ENCODE measurements around the gene TTC28. TPM values are rescaled to one million over a fixed set of nuclear protein-coding genes. Genes with fewer than 3 reads are reported as not detected.

Gene TTC28
- total and polyA plus RNA-seq, 10 of the 15 experiments (the other 5 are each of a cell fraction or from before 2014, with no cell fraction given) = 0.15 to 8.4 (median 1.4) TPM

GRCh38 chr22:28024422-28024888, 655.2 kb downstream of the TTC28 start (continued):
- TF ChIP-seq REST (IDR thresholded peaks at IDR 0.05; ENCODE audit: low read depth, low read length) = no peak
- TF ChIP-seq CBFB (IDR thresholded peaks at IDR 0.05; ENCODE audit: low read depth) = no peak
- no peak for TF ChIP-seq RB1 (IDR thresholded peaks at IDR 0.05; ENCODE audit: borderline replicate concordance)
- TF ChIP-seq TARDBP (IDR thresholded peaks at IDR 0.05; ENCODE audit: borderline replicate concordance) = no peak

- intact Hi-C loops (cut with micrococcal nuclease; ENCODE audit: unreplicated experiment) (loop anchor here (5.0 kb wide), 1 partner anchor 419 kb away; no protein-coding TSS in a partner anchor), in situ Hi-C loops (cut with MboI) (loop anchor here (5.0 to 25.0 kb wide), 3 partner anchors 569 to 1261 kb away; no protein-coding TSS in a partner anchor)
- ChIA-PET RAD21 (ENCODE audit: unreplicated experiment) (no interaction called here), SMC1A (ENCODE audit: uncharacterized antibody, unreplicated experiment) (no interaction called here), POLR2A (no interaction called here), CTCF (interaction anchor here (1.0 kb wide), 1 partner anchor 27 kb away, joined by 3 read pairs; no protein-coding TSS in a partner anchor)
- Histone ChIP-seq H3K4me1 (ENCODE audit: control insufficient read depth, insufficient read depth, low read length) (no peaks in the 10 kb centered on the region), H2AFZ (ENCODE audit: control insufficient read depth, low read depth, low read length) (no peak overlapping the region), H3K4me2 (ENCODE audit: control insufficient read depth, insufficient read depth) (no peak overlapping the region), H3K9me3 (replicated peaks; ENCODE audit: control insufficient read depth, insufficient read depth, low read length) (no peaks in the 10 kb centered on the region), H3K36me3 (ENCODE audit: control insufficient read depth in 2 of 2, insufficient read depth in 2 of 2, low read length in 1 of 2) (no peaks in the 10 kb centered on the region), H3K9ac (ENCODE audit: control insufficient read depth, insufficient read depth, low read length) (no peak overlapping the region), H3K4me3 (no peak overlapping the region), H3K27me3 (replicated peaks in 1 of 2; ENCODE audit: control insufficient read depth in 2 of 2, insufficient read depth in 2 of 2, low read length in 1 of 2) (0 out of 4 replicates have a peak, but pooled peaks cover 0 to 1% of the 10 kb centered on the region in 2 experiments), H3K79me2 (ENCODE audit: control insufficient read depth, insufficient read depth, low read length) (no peaks in the 10 kb centered on the region), H4K20me1 (ENCODE audit: control insufficient read depth, insufficient read depth) (no peaks in the 10 kb centered on the region), H3K27ac (ENCODE audit: control insufficient read depth, insufficient read depth) (no peak overlapping the region)
- DNase-seq (ENCODE audit: low read depth, low spot score) = no peak
- BruUV-seq (replicated peaks) = no TSS peak
- 48% methylated on average over 4 of the region's 5 CpGs for WGBS (ENCODE audit: insufficient coverage, insufficient replicate concordance, low lambda C conversion rate, missing lambda C conversion rate)
- no peak for ATAC-seq
- no peak for FAIRE-seq
- TF ChIP-seq SKIL (IDR thresholded peaks at IDR 0.05; ENCODE audit: low read depth, poor library complexity, severe bottlenecking) (no peak), DPF2 (IDR thresholded peaks at IDR 0.05) (no peak), STAT3 (IDR thresholded peaks at IDR 0.05; ENCODE audit: low read depth, low read length) (no peak), NFYB (IDR thresholded peaks at IDR 0.05; ENCODE audit: insufficient read depth, low read depth, low read length) (no peak), GATAD2B (conservative IDR thresholded peaks at IDR 0.05; ENCODE audit: low read depth) (no peak), E2F8 (IDR thresholded peaks at IDR 0.05; ENCODE audit: low read depth, partially characterized antibody) (no peak), PML (IDR thresholded peaks at IDR 0.05; ENCODE audit: low read length) (no peak), SUZ12 (IDR thresholded peaks at IDR 0.05; ENCODE audit: unreplicated experiment) (no peak), RAD21 (IDR thresholded peaks at IDR 0.05; ENCODE audit: insufficient read depth, low read depth, low read length) (no peak), JUND (IDR thresholded peaks at IDR 0.05; ENCODE audit: low read depth, low read length) (no peak), CBFB (IDR thresholded peaks at IDR 0.05; ENCODE audit: low read depth) (no peak), CEBPB (IDR thresholded peaks at IDR 0.05; ENCODE audit: borderline replicate concordance in 1 of 2, low read depth in 2 of 2, low read length in 2 of 2) (no peak)
These were observed 655.9 kb downstream of the TTC28 start for GRCh38 chr22:28023774-28024173.

Measured in GM12878 (cell line).